Measurements from ENCODE around the gene FERMT3.

The FERMT3 gene

DNA sequence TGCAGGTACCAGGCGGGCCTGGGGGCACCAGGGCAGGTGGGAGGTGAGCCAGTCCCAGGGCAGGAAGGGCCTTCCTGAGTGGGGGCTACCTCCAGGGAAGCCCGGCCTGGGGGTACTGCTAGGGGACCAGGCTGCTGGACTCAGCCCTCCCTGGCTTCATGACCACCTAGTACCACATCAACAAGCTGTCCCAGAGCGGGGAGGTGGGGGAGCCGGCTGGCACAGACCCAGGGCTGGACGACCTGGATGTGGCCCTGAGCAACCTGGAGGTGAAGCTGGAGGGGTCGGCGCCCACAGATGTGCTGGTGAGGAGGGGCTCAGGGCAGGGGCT is 12.8 kb downstream of the FERMT3 start:
- TF ChIP-seq CTCF (IDR thresholded peaks at IDR 0.05; ENCODE audit: unreplicated experiment in 3 of 3), result no peak
- H3K27me3 Mint-ChIP-seq (ENCODE audit: low read depth), result no peaks in the 10 kb centered on the region
- no peaks in the 10 kb centered on the region for H3K36me3 Mint-ChIP-seq (ENCODE audit: low read depth)
- no peaks in the 10 kb centered on the region for H3K9me3 Mint-ChIP-seq
- no peak overlapping the region for H3K4me3 Mint-ChIP-seq
- H3K4me1 Mint-ChIP-seq, result no peaks in the 10 kb centered on the region
- H3K27ac Mint-ChIP-seq, result no peak overlapping the region

DNA sequence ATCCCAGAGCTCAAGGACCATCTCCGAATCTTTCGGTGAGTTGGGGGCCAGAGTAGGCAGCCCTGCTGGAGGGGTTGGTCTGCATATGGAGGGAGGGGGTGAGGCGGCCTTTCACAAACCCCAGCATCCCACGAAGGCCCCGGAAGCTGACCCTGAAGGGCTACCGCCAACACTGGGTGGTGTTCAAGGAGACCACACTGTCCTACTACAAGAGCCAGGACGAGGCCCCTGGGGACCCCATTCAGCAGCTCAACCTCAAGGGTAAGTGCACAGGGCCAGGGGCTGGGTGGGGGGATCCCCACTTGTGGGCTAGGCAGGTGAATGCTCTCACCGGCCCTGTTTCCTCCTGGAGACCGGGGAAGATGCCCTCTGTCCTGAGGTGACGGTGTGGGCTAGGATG is 13.2 kb downstream of the FERMT3 start:
- H3K4me3 Mint-ChIP-seq, result no peak overlapping the region
- no peaks in the 10 kb centered on the region for H3K4me1 Mint-ChIP-seq
- H3K9me3 Mint-ChIP-seq, result no peaks in the 10 kb centered on the region
- H3K27me3 Mint-ChIP-seq (ENCODE audit: low read depth), result no peaks in the 10 kb centered on the region
- no peak for TF ChIP-seq CTCF (IDR thresholded peaks at IDR 0.05; ENCODE audit: unreplicated experiment in 3 of 3)
- no peak overlapping the region for H3K27ac Mint-ChIP-seq
- no peaks in the 10 kb centered on the region for H3K36me3 Mint-ChIP-seq (ENCODE audit: low read depth)

- TF ChIP-seq CTCF (IDR thresholded peaks at IDR 0.05; ENCODE audit: unreplicated experiment in 3 of 3), result no peak
- no peak overlapping the region for H3K27ac Mint-ChIP-seq
- H3K9me3 Mint-ChIP-seq, result no peaks in the 10 kb centered on the region
- H3K36me3 Mint-ChIP-seq (ENCODE audit: low read depth), result no peaks in the 10 kb centered on the region
- H3K27me3 Mint-ChIP-seq (ENCODE audit: low read depth), result no peaks in the 10 kb centered on the region
- no peak overlapping the region for H3K4me3 Mint-ChIP-seq
- peaks cover 3% of the 10 kb centered on the region for H3K4me1 Mint-ChIP-seq
Observed at GRCh38 chr11:64220271-64220670, 13.8 kb downstream of the FERMT3 start.

GRCh38 chr11:64220798-64221197 is 14.3 kb downstream of the FERMT3 start:
- Mint-ChIP-seq H3K9me3 (no peaks in the 10 kb centered on the region), H3K4me1 (peaks cover 5% of the 10 kb centered on the region), H3K4me3 (no peak overlapping the region), H3K27ac (no peak overlapping the region), H3K27me3 (ENCODE audit: low read depth) (no peaks in the 10 kb centered on the region), H3K36me3 (ENCODE audit: low read depth) (no peaks in the 10 kb centered on the region)
- TF ChIP-seq CTCF (IDR thresholded peaks at IDR 0.05; ENCODE audit: unreplicated experiment in 3 of 3), result no peak

DNA sequence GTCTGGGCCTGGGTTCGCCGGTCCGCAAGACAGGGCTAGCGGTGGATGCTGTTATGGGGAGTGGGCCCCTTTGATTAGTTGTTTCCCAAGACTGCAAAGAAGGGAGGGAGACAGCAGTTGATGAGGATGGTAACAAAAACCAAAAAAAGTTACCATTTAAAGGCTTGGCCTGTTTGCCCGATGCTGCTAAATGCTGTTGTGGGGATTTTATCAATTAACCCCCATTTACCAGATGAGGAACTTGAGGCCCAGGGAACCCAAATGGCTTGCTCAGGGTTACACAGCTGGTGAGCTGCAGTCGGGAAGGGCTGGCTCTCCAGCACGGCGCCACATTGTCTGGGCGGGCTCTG is 16.1 kb downstream of the FERMT3 start:
- Mint-ChIP-seq H3K4me1 (peaks cover 13% of the 10 kb centered on the region), H3K9me3 (no peaks in the 10 kb centered on the region), H3K4me3 (no peak overlapping the region), H3K27ac (no peak overlapping the region), H3K36me3 (ENCODE audit: low read depth) (no peaks in the 10 kb centered on the region), H3K27me3 (ENCODE audit: low read depth) (no peaks in the 10 kb centered on the region)
- TF ChIP-seq CTCF (IDR thresholded peaks at IDR 0.05; ENCODE audit: unreplicated experiment in 3 of 3), result no peak

- Mint-ChIP-seq H3K9me3 (no peaks in the 10 kb centered on the region), H3K4me1 (peaks cover 15% of the 10 kb centered on the region), H3K27me3 (ENCODE audit: low read depth) (no peaks in the 10 kb centered on the region), H3K36me3 (ENCODE audit: low read depth) (no peaks in the 10 kb centered on the region), H3K4me3 (no peak overlapping the region), H3K27ac (no peak overlapping the region)
- no peak for TF ChIP-seq CTCF (IDR thresholded peaks at IDR 0.05; ENCODE audit: unreplicated experiment in 3 of 3)
Observed at GRCh38 chr11:64223001-64223651, 16.6 kb downstream of the FERMT3 start.

All from nephron (organoid).